GM08714 (cell line): ENCODE measurements around the gene C3orf20.
"Not testable (repeated sequence)": the region's sequence is repeated elsewhere in the genome, so short reads cannot be mapped to it uniquely, and the experiment has no call there.

Source experiments
- H3K4me3 ChIP-seq: fragments of 200-500 bp; sonication (Bioruptor generic); 2 replicates; pipeline ENCODE4 v1.5.1; 2014; ENCODE audit warnings: mild to moderate bottlenecking, low read length, inconsistent platforms
- ZNF274 ChIP-seq: IDR thresholded peaks from 2 replicates; pipeline ENCODE4 v1.6.1; 2012; ENCODE audit warnings: mild to moderate bottlenecking, low read depth, low read length

Gene C3orf20

DNA sequence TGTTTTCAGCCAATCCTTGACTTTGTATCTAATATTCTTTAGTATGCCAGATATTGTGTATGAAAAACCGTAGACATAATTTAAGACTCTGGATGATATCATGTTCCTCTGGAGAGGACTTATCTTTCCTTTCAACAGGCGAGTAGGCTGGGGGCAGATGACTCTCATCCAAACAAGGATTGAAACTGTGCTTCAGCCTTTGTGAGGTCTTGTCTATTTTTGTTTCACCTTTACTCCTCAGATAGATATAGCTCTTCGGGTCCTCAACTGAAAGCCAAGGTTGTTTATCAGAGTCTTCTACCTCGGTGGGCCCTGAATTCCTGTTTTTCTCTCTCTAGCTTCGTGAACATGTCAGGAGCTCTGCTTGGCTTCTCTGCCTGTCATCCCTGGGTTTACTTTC, 66.0 kb downstream of the C3orf20 start:
- H3K4me3 ChIP-seq = no peak overlapping the region
- TF ChIP-seq ZNF274 = no peak

DNA sequence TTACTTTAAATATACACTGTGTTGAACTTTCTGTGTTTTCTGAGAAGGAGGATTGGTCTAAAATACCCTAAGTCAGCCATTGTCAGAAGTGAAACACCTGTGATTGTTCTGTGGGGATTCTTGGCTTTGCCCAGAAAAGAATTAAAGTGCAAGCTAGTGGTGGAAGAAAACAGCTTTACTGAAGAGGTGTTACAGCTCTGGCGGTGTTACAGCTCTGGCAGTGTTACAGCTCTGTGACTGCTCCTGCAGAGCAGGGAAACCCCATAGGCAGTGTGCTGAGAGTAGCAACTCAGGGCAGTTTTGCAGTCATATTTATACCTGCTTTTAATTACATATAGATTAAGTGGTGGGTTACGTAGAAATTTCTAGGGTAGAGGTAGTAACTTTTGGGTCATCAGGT, 66.6 kb downstream of the C3orf20 start:
- no peak for TF ChIP-seq ZNF274
- no peak overlapping the region for H3K4me3 ChIP-seq

DNA sequence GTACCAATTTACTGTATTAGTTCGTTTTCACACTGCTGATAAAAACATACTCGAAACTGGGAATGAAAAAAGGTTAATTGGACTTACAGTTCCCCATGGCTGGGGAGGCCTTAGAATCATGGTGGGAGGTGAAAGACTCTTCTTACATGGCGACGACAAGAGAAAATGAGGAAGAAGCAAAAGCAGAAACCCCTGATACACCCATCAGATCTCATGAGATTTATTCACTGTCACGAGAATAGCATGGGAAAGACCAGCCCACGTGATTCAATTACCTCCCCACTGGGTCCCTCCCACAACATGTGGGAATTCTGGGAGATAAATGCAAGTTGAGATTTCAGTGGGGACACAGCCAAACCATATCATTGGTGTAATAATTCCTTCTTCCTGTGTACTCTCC, 69.6 kb downstream of the C3orf20 start:
- no peak overlapping the region for H3K4me3 ChIP-seq
- TF ChIP-seq ZNF274 = no peak

DNA sequence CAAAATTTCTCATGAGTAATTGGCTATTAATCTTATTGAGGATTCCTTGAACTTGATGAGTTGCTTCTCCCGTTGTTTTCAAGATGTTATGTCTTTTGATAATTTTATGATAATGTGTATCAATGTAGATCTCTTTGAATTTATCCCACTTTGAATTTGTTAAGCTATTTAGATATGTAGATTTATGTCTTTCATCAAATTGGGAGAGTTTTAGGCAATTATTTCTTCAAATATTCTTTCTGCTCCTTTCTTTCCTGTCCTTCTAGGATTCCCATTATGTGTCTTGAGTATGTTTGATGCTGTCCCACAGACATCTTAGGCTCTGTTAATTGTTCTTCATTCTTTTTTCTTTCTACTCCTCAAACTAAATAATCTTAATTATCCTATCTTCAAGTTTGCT, 75.7 kb downstream of the C3orf20 start:
- no peak overlapping the region for H3K4me3 ChIP-seq
- no peak for TF ChIP-seq ZNF274

DNA sequence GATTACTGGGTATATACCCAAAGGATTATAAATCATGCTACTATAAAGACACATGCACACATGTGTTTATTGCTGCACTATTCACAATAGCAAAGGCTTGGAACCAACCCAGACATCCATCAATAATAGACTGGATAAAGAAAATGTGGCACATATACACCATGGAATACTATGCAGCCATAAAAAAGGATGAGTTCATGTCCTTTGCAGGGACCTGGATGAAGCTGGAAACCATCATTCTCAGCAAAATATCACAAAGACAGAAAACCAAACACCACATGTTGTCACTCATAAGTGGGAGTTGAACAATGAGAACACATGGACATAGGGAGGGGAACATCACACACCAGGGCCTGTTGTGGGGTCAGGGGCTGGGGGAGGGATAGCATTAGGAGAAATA, 78.0 kb downstream of the C3orf20 start:
- H3K4me3 ChIP-seq = not testable (repeated sequence)

DNA sequence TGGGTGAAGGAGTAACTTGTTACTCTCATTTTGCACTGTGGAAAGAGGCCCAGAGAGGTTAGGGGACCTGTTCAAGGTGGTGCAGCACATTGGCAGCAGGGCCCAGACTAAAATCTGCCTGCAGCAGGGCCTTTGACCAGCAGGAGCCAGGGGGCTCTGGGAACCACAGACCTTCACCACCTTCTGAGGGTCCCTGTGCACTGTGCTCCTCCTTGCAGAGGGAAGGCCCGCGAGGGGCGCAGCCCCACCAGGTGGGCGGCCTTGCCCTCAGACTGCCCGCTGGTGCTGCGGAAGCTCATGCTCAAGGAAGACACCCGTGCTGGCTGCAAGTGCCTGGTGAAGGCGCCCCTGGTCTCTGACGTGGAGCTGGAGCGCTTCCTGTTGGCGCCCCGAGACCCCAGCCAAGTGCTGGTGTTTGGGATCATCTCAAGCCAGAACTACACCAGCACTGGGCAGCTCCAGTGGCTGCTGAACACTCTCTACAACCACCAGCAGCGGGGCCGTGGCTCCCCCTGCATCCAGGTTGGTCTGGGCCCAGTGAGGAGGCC, 82.3 kb downstream of the C3orf20 start:
- TF ChIP-seq ZNF274 = no peak
- H3K4me3 ChIP-seq = no peak overlapping the region

DNA sequence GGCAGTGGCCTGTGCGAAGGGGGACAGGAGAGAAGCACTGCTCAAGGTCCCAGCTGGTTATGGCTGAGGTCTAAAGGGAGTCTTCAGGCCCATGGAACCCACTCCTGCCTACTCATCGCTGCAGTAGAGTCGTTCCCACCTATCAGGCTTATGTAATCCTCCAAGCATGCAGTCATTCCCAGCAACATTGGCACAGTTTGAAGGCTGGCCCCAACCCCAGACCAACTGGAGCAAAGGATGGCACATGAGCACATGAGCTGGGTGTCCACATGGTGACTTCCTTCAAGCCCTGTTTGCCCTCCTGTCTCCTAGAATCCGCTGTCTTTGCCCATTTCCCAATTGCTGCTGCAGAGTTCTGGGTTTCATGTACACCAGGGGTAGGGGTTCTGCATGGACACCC, 83.4 kb downstream of the C3orf20 start:
- TF ChIP-seq ZNF274 = no peak

DNA sequence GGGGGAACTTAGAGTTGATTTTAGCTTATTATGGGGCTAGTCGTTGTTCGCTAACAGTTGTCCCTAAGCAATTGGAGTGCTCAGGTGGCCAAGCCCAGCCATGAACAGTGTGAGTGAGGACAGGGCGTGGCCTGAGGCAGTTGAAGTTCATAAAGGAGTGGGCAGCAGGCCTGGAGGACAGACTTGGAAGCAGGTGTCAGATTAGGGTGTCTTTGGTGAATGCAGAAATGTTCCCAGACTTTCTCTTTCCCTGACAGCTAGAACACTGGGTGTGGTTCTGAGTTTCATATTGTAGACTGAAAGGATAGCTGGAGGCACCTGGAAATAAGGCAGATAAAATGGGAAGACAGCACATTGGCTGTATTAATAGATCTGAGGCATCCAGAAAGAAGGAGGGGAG, 84.0 kb downstream of the C3orf20 start:
- no peak overlapping the region for H3K4me3 ChIP-seq
- TF ChIP-seq ZNF274 = no peak

More for the DNA sequence above, 83.4 kb downstream of the C3orf20 start:
- H3K4me3 ChIP-seq = no peak overlapping the region

DNA sequence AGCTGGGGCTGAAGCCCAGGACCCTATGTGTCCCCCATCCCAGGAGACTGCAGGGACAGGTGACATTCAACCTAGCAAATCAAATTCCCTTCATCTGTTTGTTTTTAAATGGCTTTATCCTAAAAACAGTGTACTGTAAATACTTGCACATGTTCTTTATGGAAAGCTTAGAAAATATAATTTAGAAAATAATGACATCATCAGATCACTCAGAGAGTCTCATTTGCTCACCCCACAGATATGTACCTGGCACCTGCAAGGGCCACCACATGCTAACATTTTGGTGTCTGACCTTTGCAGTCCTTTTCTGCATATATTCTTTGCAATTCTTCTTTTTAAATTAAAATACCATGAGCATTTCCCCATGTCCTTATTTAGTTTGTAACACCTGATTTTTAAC, 85.2 kb downstream of the C3orf20 start:
- no peak for TF ChIP-seq ZNF274

DNA sequence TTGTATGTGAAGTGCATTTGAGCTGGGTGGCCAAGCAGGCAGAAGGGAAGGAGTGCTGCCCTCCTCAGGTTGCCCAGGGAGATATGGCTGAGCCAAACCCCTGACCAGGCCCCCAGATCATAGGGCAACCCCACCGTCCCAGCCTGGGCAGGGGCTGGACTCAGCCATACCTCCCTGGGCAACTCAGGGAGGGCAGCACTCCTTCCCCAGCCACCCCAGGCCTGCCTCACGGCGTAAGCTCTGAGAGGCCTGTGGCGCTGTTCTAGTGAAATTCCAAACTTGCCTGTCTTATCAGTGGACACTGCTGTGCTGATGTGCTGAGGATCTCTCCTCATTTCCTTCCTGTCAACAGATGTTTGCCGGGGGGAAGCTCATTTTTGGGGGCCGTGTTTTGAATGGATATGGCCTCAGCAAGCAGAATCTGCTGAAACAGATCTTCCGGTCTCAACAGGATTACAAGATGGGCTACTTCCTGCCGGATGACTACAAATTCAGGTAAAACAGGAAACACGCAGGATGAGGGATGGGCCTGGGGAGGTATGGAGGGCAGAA, 86.3 kb downstream of the C3orf20 start:
- TF ChIP-seq ZNF274 = no peak
- no peak overlapping the region for H3K4me3 ChIP-seq

More for the DNA sequence above, 85.2 kb downstream of the C3orf20 start:
- H3K4me3 ChIP-seq = no peak overlapping the region

DNA sequence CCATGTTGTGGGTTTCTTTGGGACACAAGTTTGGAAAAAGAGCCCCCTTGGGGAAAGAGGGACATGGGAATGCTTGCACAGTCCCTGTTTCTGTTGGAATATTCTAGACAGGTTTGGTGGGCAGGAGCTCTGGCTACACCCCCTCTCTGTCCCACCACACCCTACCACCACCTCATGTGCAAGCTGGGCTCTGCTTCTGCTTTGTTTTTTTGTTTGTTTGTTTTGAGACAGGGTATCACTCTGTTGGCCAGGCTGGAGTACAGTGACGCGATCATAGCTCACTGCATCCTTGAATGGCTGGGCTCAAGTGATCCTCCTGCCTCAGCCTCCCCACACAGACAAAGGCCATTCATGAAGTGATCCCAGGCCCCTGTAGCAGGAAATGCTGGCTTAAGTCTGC, 86.9 kb downstream of the C3orf20 start:
- no peak for TF ChIP-seq ZNF274
- no peak overlapping the region for H3K4me3 ChIP-seq

DNA sequence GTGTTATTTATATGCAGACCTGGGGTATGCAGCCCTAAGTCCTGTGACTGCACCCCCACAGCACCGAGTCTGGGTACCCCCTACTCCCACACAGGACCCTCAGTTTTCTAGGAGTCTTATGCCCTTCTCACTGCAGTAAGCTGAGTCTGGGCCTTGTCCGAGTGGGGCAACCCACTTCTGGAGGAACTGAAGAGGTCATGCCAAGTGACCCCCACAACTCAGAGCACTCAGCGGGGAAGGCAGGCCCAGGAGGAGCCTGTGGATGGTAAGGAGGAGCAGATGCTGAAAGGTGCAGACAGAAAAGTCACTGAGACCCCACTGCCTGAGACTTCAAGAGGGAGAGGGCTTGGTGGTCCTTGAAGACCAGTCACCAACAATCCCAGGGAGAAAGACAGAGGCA, 87.8 kb downstream of the C3orf20 start:
- no peak overlapping the region for H3K4me3 ChIP-seq
- no peak for TF ChIP-seq ZNF274

DNA sequence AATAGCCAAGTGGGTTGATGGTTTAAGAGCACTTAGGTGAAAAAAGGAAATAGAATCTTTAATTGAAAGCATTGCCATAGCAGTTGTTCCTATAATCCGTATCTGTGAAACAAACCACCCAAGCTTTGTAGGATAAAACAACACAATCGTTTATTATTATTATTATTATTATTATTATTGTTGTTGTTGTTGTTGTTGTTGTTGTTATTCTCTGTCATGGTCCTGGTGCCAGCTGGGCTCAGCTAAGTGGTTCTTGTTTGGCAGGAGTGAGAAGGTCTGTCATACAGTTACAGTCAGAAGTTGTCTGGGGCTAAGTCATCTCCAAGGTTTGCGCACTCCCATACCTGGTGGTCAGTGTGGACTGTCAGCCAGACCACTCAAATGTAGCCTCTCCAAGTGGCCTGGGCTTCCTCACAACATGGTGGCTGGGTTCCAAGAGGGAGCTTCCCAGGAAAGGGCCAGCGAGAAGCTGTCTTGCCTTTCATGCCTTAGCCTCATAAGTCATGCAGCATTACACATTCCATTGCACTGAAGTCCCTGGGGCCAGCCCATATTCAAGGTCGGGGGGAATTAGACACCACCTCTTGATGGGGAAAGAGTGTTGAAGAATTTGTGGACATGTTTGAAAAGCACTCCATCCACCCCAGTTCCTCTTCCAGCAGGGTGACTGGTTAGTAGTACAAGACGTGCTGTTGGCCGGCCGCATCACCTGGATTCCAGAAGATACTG, 89.6 kb downstream of the C3orf20 start:
- H3K4me3 ChIP-seq = no peak overlapping the region
- no peak for TF ChIP-seq ZNF274

DNA sequence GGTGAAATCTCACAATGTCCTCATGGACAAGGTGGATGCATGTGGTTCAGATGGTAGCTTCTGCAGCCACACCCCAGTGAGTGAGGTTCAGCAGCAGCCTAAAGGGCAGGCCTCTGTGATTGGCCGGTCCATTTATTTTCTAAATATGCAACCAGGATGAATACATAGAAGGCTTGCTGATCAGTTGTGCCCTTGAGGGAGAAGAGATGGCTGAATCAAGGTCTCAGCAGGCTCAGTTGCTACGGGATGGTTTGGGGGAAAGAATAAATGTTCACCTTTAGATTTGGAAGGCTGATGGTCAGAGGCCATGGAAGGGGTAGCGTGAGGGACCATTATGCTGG, 90.1 kb downstream of the C3orf20 start:
- H3K4me3 ChIP-seq = no peak overlapping the region
- TF ChIP-seq ZNF274 = no peak

DNA sequence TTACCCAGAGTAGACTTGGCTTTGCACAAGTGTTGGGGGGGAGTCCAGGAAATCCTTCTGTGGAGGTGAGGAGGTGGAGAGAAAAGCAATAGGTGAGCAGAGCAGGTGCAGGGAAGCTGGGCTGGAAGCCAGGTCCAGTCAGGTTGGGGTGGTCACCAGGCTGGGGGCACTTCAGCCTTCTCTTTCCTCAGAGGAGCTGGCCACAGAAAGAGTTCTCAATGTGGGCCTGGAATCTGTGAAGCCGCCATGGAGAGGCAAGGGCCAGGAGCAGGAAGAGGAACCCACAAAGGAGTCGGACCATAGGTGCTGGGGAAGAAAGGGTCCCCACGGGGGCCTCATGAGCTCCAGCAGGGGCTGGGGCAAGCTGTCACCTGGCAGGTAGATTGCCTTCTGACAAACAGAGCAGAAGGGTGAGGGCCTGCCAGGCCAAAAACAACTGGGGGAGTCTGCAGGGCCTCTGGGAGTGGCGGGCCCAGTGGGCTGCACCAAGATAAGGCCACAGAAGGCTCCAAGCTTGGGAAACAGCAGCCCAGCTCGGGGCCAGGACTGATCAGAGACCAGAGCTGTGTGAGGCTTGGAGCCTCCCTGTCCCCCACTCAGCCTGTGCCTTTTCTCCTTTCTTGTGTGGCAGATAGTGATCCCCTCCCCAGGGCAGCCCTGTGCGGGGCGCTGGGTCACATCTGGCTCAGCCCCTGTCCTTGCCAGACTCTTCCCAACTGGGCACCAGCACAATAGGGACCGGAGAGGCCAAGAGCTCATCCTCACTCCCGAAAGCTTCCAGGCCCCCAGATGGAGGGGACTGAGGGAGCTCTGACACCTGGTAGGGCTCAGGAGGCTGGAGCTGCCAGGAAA, 90.9 kb downstream of the C3orf20 start:
- TF ChIP-seq ZNF274 = no peak
- no peak overlapping the region for H3K4me3 ChIP-seq
